Muscle of arm (tissue), 12 donors: Measurements from ENCODE around the gene TRMT61B. TPM values are rescaled to one million over a fixed set of nuclear protein-coding genes. Genes with fewer than 3 reads are reported as not detected.

Source experiments
- DNase-seq: peaks from one replicate; pipeline ENCODE4 v3.0.0-alpha.2; 2013
- polyA plus RNA-seq, 12 donors: library from polyadenylated mRNA; unstranded; fragments of 120-200 nt; gene quantifications; one replicate each; pipeline ENCODE4 v1.2.1, GENCODE V29; 2013; ENCODE audit not compliant: insufficient read length in 12 of 12

The TRMT61B gene
- polyA plus RNA-seq, 12 donors, result 9.6 to 23.2 (median 13.8) TPM; not detected in 1

DNA sequence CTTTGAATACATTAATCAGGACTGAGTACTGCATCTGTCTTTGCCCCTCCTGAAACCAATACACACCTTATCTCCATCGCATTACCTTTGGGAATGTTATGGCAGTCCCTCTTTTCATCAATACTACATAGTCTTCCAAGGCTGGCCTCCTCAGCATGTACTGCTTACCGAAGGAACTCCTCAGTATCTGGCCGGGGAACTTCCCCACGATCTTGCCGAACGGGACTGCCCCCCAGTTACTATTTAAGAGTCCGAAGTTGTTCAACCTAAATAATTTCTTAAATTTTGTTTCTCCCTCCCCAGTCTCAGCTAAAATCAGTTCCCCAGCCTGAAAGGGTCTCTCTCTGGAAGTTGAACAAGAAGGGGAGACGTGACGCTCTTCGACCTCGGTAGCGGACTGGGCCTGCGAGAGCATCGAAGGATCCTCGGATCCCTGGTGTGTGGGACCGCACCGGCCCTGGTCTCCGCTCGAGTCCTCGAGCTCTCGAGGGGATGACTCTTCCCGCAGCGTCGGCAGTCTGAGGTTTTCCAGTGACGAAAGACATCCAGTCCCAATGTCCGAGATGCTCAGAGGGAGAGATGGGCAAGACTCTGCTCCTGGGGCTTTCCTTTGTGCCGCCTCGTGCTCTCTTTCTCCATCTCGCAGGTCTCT, 489 bp downstream of the TRMT61B start:
- no peak for DNase-seq

GRCh38 chr2:28868611-28869010, 1.5 kb downstream of the TRMT61B start:
- DNase-seq, result no peak

DNA sequence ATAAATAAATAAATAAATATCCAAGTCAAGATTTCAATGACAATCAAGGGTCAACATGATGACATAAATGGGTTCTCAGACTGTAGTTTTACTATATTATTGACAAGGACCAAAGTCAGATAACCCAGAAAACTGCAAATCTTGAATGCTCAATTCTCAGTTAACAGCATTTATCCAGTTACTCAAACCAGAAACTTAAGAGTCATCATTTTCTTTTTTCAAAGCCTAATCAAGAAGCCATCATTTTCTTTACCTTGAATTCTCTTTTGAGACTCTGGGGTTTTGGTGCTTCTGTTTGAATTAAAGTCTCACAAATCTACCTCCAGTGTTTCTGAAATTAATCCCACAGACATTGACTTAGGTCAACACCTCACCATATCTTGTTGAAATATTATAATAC, 14.1 kb downstream of the TRMT61B start:
- no peak for DNase-seq

DNA sequence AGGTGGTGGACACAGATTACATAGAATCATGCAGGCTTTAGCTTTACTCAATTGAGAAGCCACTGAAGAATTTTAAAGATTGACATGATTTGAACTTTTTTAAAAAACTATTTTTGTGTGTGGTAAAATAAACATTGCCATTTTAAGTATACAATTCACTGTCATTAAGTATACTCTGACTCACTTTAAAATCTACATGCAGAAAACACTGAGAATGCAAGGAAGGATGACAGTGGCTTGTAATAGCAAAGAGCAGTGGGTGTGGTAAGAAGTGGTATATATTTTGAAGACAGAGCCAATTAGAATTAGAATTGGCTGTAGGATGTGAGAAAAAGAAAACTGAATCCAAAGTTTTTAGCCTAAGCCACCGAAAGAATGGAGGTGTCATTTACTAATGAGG, 14.9 kb downstream of the TRMT61B start:
- DNase-seq, result no peak

DNA sequence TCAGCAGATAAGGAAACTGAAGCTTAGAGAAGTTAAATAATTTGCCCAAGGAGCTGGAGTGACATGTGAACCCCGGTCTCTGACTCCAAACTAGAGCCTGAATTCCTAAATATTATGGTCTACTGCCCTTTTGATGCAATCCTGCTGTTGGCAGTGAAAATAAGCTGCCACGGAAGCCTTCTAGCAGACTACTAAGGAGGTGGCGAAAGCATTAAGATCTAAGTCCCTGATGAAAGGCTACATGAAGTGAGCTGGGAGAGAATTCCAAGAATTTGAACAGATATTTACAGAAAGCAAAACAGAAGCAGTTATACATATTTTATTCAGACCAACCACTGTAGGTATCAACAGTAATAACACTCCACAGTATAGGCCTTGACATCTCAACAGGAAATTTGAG, 28.1 kb downstream of the TRMT61B start:
- DNase-seq, result no peak

DNA sequence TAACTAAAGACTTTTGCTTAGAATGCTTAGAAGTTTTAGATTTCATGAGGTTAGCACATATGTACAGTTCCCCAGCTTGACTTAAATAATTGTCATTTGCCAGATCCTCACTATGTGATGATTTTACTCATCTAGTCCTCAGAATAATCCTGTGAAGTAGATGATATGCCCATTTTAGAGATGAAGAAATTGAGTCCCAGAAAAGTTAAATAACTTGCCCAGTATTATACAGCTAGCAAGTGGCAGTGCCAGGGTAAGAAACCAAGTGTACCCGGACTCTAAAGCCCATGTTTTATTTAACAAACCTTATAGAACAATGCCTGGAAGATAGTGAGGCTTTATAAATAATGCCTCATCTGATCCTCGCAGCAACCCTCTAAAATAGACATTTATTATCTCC, 31.1 kb downstream of the TRMT61B start:
- DNase-seq, result no peak

GRCh38 chr2:28835781-28836180, 34.3 kb downstream of the TRMT61B start:
- DNase-seq, result no peak

DNA sequence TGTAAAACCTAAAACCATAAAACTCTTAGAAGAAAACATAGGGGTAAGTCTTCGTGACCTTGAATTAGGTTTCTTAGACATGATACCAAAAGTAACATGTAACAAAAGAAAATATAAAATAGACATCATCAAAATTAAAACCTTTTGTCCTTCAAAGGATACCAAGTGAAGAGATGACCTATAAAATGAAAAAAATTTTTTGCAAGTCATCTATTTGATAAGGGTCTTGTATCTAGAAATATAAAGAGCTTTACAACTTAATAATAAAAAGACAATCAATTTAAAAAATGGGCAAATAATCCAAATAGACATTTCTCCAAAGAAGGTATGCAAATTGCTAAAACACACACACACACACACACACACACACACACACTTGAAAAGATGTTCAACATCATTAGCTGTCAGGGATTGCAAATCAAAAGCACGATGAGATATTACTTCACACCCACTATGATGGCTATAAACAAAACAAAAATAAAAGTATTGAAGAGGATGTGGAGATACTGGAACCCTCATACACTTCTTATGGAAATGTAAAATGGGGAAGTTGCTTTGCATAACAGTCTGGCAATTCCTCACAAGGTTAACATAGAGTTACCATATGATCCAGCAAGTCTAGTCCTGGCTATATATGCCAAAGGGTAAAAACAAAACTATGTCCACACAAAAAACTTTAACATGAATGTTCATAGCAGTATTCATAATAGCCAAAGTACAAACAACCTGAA, 36.2 kb downstream of the TRMT61B start:
- DNase-seq, result no peak

- no peak for DNase-seq
Observed at GRCh38 chr2:28828382-28828781, 41.7 kb downstream of the TRMT61B start.

GRCh38 chr2:28824870-28825269, 45.2 kb downstream of the TRMT61B start:
- no peak for DNase-seq

- no peak for DNase-seq
Observed at GRCh38 chr2:28824207-28824606, 45.9 kb downstream of the TRMT61B start.

- no peak for DNase-seq
Observed at GRCh38 chr2:28822036-28822435, 48.1 kb downstream of the TRMT61B start.

GRCh38 chr2:28821295-28821958, 48.7 kb downstream of the TRMT61B start:
- peak; percentile 39 for DNase-seq

GRCh38 chr2:28818053-28818452, 52.1 kb downstream of the TRMT61B start:
- no peak for DNase-seq

GRCh38 chr2:28810384-28811285, 59.5 kb downstream of the TRMT61B start, which contains the start of gene SPDYA:
TSS of gene SPDYA (plus strand) at chr2:28810834. CDS start at chr2:28816015, 5,181 bp downstream.
- DNase-seq, result peak; percentile 48

- DNase-seq, result no peak
Observed at GRCh38 chr2:28809927-28810326, 60.2 kb downstream of the TRMT61B start.

DNA sequence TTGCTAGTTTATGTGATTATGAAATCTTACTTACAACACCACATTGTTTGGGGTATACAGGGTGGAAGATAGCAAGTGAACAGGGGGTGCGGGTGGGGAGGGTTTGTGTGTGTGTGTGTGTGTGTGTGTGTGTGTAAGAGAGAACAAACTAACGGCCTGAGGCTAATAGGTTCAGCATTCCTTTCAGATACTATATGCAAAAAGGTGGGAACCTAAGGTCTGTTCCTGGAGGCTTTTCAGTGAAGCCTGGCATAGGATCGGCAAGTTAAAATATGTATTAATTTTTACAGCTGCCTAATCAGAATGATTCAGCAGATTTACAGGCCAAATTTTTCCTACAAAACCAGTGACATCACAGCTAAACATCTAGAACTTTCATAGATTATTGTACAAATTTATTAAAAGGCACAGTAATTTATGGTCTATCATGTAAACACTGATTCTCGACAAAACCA, 67.1 kb downstream of the TRMT61B start:
- DNase-seq, result no peak

DNA sequence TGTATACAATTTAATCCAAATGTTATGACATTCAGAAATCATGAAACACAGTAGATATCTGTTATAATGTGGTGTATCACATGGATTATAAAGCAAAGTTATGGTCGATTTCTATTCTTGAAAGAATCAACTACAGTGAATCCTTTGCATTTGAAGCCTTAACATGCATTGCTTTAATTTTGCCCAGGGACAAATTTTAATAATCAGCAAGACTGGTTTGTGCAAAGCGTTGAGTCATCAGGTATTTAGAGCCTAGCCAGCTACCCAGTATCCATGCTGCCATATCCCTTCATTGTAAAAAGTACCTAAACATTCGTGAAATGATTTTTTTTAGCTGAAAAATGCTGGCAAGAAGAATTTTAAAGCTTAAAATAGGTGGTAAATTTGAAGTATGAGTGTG, 68.4 kb downstream of the TRMT61B start:
- DNase-seq, result no peak
